ENCODE measurements around the gene GPR35. TPM values are rescaled to one million over a fixed set of nuclear protein-coding genes. Genes with fewer than 3 reads are reported as not detected.

GPR35 gene
- total RNA-seq, 1 donor from 2014 or later, result 5.4 TPM

DNA sequence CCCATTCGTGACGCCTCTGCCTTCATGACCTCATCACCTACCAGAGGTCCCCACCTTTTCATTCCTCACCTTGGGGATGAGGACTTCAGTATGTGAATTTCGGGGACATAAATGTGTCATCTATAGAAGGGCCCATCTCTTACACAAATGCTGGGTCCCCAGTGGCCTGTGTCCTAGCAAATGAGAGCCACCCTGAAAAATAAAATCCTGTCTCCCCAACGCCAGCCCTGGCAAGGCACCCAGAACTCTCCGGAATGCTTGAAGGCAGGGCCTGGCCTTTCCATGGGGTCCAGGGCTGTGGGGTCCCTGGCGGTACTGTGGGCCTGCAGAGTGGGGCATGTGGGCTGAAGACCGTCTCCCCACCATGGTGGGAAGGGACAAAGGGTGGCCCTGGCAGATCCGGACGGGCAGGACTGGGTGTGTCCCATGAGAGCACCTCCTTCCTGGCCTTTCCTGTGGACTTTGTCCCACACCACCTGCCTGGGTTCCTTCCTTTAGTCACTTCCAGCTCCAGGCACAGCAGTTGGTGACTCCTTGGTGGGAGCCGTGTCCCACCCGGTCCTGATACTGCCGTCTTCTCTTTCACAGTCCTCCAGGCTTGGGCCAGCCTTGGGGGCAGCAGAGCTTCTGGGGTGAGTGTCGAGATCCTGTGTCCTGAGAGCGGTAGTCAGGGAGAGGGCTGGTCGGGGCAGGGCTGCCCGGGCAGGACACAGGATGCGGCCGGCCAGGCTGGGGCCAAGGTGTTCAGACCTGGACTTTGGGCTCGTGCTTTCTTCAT, 20.2 kb upstream of the GPR35 start:
- no peak overlapping the region for H3K27ac Mint-ChIP-seq
- TF ChIP-seq, protein P1, sequence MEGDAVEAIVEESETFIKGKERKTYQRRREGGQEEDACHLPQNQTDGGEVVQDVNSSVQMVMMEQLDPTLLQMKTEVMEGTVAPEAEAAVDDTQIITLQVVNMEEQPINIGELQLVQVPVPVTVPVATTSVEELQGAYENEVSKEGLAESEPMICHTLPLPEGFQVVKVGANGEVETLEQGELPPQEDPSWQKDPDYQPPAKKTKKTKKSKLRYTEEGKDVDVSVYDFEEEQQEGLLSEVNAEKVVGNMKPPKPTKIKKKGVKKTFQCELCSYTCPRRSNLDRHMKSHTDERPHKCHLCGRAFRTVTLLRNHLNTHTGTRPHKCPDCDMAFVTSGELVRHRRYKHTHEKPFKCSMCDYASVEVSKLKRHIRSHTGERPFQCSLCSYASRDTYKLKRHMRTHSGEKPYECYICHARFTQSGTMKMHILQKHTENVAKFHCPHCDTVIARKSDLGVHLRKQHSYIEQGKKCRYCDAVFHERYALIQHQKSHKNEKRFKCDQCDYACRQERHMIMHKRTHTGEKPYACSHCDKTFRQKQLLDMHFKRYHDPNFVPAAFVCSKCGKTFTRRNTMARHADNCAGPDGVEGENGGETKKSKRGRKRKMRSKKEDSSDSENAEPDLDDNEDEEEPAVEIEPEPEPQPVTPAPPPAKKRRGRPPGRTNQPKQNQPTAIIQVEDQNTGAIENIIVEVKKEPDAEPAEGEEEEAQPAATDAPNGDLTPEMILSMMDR (IDR thresholded peaks at IDR 0.05; ENCODE audit: unreplicated experiment), result no peak
- peak in 1 of 2 experiments; percentile 17 for DNase-seq (ENCODE audit: low spot score in 2 of 2, unreplicated experiment in 2 of 2)
- no peaks in the 10 kb centered on the region for H3K27me3 Mint-ChIP-seq (ENCODE audit: low read depth)
- H3K36me3 Mint-ChIP-seq, result no peaks in the 10 kb centered on the region
- peaks cover 5% of the 10 kb centered on the region for H3K4me1 Mint-ChIP-seq
- no peak overlapping the region for H3K4me3 Mint-ChIP-seq
- no peaks in the 10 kb centered on the region for H3K9me3 Mint-ChIP-seq

DNA sequence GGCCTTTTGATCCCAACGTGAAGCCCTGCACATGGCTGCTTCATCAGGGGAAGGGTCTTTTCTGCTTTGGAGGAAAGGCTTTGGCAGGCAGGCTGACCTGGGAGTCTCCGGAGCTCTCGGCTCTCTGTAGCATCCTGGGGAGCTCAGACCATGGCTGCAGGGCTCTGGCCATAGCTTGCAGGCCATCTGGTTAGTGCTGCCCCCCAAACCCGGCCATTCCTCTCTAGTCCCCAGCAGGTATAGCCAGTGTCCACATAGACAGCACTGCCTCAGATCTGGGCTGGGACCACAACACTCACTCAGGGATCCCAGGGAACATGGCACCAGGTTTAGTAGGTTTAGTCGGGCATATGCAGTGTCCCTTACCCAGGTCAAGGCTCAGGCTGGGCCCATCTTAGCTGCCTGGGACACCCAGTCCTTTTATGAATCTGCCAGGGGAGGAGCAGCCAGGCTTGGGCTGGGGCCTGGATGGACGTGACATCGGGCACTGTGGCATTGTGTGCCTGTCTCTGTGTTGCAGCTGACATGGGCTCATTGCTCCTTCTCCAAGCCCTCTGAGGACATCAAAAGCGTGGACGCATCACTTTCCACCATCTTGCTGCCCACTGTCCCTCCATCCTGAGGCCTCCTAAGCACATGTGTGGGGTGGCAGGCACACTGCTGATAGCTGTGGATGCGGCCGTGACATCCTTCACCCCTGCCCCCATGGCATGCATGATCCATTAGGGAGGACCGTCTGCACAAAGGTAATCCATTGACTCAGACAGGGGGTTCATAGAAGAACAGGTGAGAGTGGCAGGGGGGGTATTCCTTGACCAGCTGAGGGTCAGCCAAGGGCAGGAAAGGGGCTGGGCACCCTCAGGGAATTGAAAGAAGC, 19.2 kb upstream of the GPR35 start:
- Mint-ChIP-seq H3K4me1 (peaks cover 5% of the 10 kb centered on the region), H3K4me3 (no peak overlapping the region), H3K36me3 (no peaks in the 10 kb centered on the region), H3K9me3 (no peaks in the 10 kb centered on the region), H3K27me3 (ENCODE audit: low read depth) (no peaks in the 10 kb centered on the region), H3K27ac (no peak overlapping the region)
- TF ChIP-seq, protein P1 (IDR thresholded peaks at IDR 0.05; ENCODE audit: unreplicated experiment), result no peak
- DNase-seq (ENCODE audit: low spot score in 2 of 2, unreplicated experiment in 2 of 2), result peak in 1 of 2 experiments; percentile 16

DNA sequence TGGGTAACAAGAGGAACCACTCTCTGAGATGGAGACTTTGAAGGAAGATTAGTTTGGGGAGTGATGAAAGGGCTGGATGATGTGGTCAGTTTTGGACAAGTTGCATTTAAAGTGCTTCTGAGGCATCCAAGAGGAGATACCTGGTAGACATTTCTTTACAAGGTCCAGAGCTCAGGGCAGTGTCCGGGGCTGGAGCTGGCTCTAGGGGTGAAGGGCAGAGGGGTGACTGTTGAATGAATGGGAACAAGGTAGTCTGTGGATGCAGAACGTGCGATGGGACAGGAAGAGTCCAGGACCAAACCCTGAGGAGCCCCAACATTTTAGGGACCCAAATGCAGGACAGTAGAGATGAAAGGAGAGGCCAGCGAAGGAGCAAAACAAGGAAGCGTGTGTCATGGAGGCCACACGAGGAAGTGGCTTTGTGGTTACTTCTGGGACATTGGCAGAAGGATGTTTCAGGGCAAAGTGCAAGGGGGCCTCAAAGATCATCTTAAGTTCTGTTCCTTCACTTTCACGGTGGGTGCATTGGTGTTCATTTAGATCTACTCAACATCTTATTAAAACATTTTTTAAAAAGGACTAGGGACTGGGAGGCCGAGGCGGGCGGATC, 13.6 kb upstream of the GPR35 start:
- DNase-seq (ENCODE audit: low spot score in 2 of 2, unreplicated experiment in 2 of 2), result no peak
- Mint-ChIP-seq H3K9me3 (no peaks in the 10 kb centered on the region), H3K4me1 (peaks cover 3% of the 10 kb centered on the region), H3K36me3 (peaks cover 8% of the 10 kb centered on the region), H3K27ac (no peak overlapping the region), H3K4me3 (no peak overlapping the region), H3K27me3 (ENCODE audit: low read depth) (no peaks in the 10 kb centered on the region)
- TF ChIP-seq, protein P1 (IDR thresholded peaks at IDR 0.05; ENCODE audit: unreplicated experiment), result no peak

DNA sequence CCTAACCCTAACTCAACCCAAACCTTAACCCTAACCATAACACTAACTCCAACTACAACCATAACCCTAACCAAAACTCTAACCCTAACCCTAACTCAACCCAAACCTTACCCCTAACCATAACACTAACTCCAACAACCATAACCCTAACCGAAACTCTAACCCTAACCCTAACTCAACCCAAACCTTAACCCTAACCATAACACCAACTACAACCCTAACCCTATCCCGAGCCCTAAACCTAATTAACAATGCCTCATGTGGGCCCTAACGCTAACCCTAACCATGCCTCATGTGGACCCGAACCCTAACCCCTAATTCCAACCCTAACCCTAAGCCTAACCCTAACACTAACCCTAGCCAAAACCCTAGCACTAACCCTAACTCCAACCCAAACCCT, 11.5 kb upstream of the GPR35 start:
- H3K4me3 Mint-ChIP-seq, result no peak overlapping the region
- peaks cover 16% of the 10 kb centered on the region for H3K36me3 Mint-ChIP-seq
- TF ChIP-seq, protein P1 (IDR thresholded peaks at IDR 0.05; ENCODE audit: unreplicated experiment), result no peak
- H3K4me1 Mint-ChIP-seq, result peaks cover 3% of the 10 kb centered on the region
- H3K9me3 Mint-ChIP-seq, result peaks cover 8% of the 10 kb centered on the region
- no peaks in the 10 kb centered on the region for H3K27me3 Mint-ChIP-seq (ENCODE audit: low read depth)
- no peak overlapping the region for H3K27ac Mint-ChIP-seq
- DNase-seq (ENCODE audit: low spot score in 2 of 2, unreplicated experiment in 2 of 2), result no peak

DNA sequence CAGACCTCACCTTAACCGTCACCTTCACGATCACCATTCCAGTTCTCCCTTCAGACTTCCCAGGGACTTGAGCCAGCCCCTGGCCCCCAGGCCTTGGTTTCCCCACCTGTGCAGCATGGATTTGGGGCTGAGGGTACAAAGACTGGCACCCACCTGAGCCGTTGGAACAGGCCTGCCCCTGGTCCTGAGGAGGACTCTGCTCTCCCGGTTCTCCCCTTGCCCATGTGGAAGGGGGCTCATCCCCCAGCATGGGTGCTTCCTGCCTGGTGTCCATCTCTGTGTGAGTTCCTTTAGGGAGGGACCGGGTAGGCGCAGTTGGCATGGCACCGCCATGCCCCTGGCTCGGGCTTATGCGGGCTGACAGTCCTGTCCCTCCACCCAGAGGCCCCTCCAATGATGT, 10.9 kb upstream of the GPR35 start:
- peaks cover 3% of the 10 kb centered on the region for H3K4me1 Mint-ChIP-seq
- H3K27me3 Mint-ChIP-seq (ENCODE audit: low read depth), result no peaks in the 10 kb centered on the region
- TF ChIP-seq, protein P1 (IDR thresholded peaks at IDR 0.05; ENCODE audit: unreplicated experiment), result no peak
- DNase-seq (ENCODE audit: low spot score in 2 of 2, unreplicated experiment in 2 of 2), result no peak
- no peak overlapping the region for H3K4me3 Mint-ChIP-seq
- peaks cover 20% of the 10 kb centered on the region for H3K36me3 Mint-ChIP-seq
- H3K27ac Mint-ChIP-seq, result no peak overlapping the region
- H3K9me3 Mint-ChIP-seq, result peaks cover 8% of the 10 kb centered on the region

Data from mesothelial cell of epicardium (in vitro differentiated cells).